ENCODE results near the gene GPS2.
A peak's percentile ranks its signal among the peaks of the same experiment; 100 is the strongest.
"Not testable (repeated sequence)": the region's sequence is repeated elsewhere in the genome, so short reads cannot be mapped to it uniquely, and the experiment has no call there.

The GPS2 gene

GRCh38 chr17:7314719-7315569 is at the start of gene GPS2:
Gene GPS2 (minus strand): TSS chr17:7315360. CDS start chr17:7315052, 308 bp downstream.
- peak; percentile 89 for DNase-seq (ENCODE audit: low spot score)

- no peak for DNase-seq (ENCODE audit: low spot score)
Measured at GRCh38 chr17:7363311-7363710, 48.2 kb upstream of the GPS2 start.

- no peak for DNase-seq (ENCODE audit: low spot score)
Measured at GRCh38 chr17:7361906-7362305, 46.7 kb upstream of the GPS2 start.

GRCh38 chr17:7357381-7357780 is 42.2 kb upstream of the GPS2 start:
- no peak for DNase-seq (ENCODE audit: low spot score)

GRCh38 chr17:7356756-7357155 is 41.6 kb upstream of the GPS2 start:
- DNase-seq (ENCODE audit: low spot score), result no peak

GRCh38 chr17:7356072-7356549 is 41.0 kb upstream of the GPS2 start:
- DNase-seq (ENCODE audit: low spot score), result peak; percentile 75

GRCh38 chr17:7355573-7355972 is 40.4 kb upstream of the GPS2 start:
- DNase-seq (ENCODE audit: low spot score), result no peak

- peak; percentile 36 for DNase-seq (ENCODE audit: low spot score)
Measured at GRCh38 chr17:7355053-7355452, 39.9 kb upstream of the GPS2 start, which contains the start of gene TMEM95. Gene TMEM95 (plus strand): TSS chr17:7355156. CDS start chr17:7355205, 49 bp downstream.

GRCh38 chr17:7354262-7354843 is 39.2 kb upstream of the GPS2 start:
- peak; percentile 32 for DNase-seq (ENCODE audit: low spot score)

GRCh38 chr17:7352910-7353635 is 37.9 kb upstream of the GPS2 start:
- no peak for DNase-seq (ENCODE audit: low spot score)

- DNase-seq (ENCODE audit: low spot score), result no peak
Measured at GRCh38 chr17:7352503-7352889, 37.3 kb upstream of the GPS2 start.

GRCh38 chr17:7351665-7352502 is 36.7 kb upstream of the GPS2 start, which contains the start of gene KCTD11:
Gene KCTD11 (plus strand): TSS chr17:7352162.
- peak; percentile 79 for DNase-seq (ENCODE audit: low spot score)

GRCh38 chr17:7348478-7349242 is 33.5 kb upstream of the GPS2 start:
- no peak for DNase-seq (ENCODE audit: low spot score)

GRCh38 chr17:7347630-7348477 is 32.7 kb upstream of the GPS2 start:
- DNase-seq (ENCODE audit: low spot score), result no peak

- DNase-seq (ENCODE audit: low spot score), result no peak
Measured at GRCh38 chr17:7346761-7347614, 31.8 kb upstream of the GPS2 start.

- no peak for DNase-seq (ENCODE audit: low spot score)
Measured at GRCh38 chr17:7343250-7343649, 28.1 kb upstream of the GPS2 start.

GRCh38 chr17:7341842-7342241 is 26.7 kb upstream of the GPS2 start:
- no peak for DNase-seq (ENCODE audit: low spot score)

- DNase-seq (ENCODE audit: low spot score), result no peak
Measured at GRCh38 chr17:7340179-7340578, 25.0 kb upstream of the GPS2 start.

- not testable (repeated sequence) for DNase-seq (ENCODE audit: low spot score)
Measured at GRCh38 chr17:7337600-7337999, 22.4 kb upstream of the GPS2 start.

All from hematopoietic multipotent progenitor cell treated with erythropoietin and hydrocortisone succinate and interleukin-3 and kit ligand, for 15 days (in vitro differentiated cells).